Measurements from ENCODE around the gene KLRB1. TPM values are rescaled to one million over a fixed set of nuclear protein-coding genes. Genes with fewer than 3 reads are reported as not detected.
"Not testable (repeated sequence)": the region's sequence is repeated elsewhere in the genome, so short reads cannot be mapped to it uniquely, and the experiment has no call there.

Gene KLRB1
- total RNA-seq, 1 donor from 2014 or later: not detected

DNA sequence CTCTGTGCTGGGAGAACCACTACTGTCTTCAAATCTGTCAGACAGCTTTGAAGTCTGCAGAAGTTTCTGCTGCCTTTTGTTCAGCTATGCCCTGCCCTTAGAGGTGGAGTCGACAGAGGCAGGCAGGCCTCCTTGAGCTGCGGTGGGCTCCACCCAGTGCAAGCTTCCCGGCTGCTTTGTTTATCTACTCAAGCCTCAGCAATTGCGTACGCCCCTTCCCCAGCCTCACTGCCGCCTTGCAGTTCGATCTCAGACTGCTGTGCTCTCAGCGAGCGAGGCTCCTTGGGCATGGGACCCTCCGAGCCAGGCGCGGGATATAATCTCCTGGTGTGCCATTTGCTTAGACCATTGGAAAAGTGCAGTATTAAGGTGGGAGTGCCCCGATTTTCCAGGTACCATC is 25.1 kb upstream of the KLRB1 start:
- Mint-ChIP-seq H3K27ac (no peak overlapping the region), H3K27me3 (peaks cover 5% of the 10 kb centered on the region), H3K36me3 (peaks cover 24% of the 10 kb centered on the region), H3K4me1 (ENCODE audit: unreplicated experiment) (no peaks in the 10 kb centered on the region), H3K4me3 (no peak overlapping the region), H3K9me3 (peaks cover 9% of the 10 kb centered on the region)
- TF ChIP-seq, protein P1, sequence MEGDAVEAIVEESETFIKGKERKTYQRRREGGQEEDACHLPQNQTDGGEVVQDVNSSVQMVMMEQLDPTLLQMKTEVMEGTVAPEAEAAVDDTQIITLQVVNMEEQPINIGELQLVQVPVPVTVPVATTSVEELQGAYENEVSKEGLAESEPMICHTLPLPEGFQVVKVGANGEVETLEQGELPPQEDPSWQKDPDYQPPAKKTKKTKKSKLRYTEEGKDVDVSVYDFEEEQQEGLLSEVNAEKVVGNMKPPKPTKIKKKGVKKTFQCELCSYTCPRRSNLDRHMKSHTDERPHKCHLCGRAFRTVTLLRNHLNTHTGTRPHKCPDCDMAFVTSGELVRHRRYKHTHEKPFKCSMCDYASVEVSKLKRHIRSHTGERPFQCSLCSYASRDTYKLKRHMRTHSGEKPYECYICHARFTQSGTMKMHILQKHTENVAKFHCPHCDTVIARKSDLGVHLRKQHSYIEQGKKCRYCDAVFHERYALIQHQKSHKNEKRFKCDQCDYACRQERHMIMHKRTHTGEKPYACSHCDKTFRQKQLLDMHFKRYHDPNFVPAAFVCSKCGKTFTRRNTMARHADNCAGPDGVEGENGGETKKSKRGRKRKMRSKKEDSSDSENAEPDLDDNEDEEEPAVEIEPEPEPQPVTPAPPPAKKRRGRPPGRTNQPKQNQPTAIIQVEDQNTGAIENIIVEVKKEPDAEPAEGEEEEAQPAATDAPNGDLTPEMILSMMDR (conservative IDR thresholded peaks at IDR 0.05): no peak
- DNase-seq (ENCODE audit: extremely low spot score, unreplicated experiment): no peak

DNA sequence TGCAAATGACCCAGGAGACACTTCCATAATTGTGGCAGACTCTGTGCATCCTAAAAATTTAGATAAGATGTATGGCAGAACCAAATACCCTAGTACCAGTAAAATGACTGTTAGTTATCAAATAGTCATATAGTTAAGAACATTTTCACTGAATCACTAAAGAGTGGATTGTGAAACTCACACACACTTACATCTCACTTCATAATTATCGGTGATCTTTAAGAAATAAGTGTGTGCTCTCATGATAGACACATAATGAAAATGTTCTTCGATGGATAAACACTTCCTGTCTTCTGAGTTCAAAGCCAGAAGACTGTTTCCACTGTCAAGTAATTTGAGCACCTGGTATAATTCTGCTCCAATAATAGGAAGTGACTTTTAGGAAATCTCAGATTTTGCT is 19.1 kb upstream of the KLRB1 start:
- Mint-ChIP-seq H3K4me1 (ENCODE audit: unreplicated experiment) (no peaks in the 10 kb centered on the region), H3K36me3 (peaks cover 20% of the 10 kb centered on the region), H3K9me3 (peaks cover 4% of the 10 kb centered on the region), H3K27me3 (no peaks in the 10 kb centered on the region), H3K4me3 (no peak overlapping the region), H3K27ac (no peak overlapping the region)
- no peak for DNase-seq (ENCODE audit: extremely low spot score, unreplicated experiment)
- TF ChIP-seq, protein P1 (conservative IDR thresholded peaks at IDR 0.05): no peak

DNA sequence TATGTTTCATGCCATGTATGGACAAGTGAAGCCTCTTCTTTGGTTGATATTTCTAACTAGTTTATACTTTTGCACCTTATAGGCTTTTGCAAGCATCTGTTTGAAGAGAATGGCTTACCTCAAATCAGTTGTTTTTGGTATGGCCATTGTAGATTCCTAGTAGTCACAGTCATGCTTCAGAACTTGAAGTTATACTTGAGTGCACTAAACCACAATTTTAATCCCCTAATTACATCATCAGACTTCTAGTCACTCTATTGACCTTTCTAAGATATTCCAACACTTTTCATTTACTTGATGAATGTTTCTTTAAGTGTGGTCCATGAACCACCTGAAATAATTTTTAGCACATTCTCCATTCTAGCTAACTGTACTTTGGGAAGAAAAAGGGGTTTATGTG is 18.6 kb upstream of the KLRB1 start:
- TF ChIP-seq, protein P1 (conservative IDR thresholded peaks at IDR 0.05): no peak
- no peaks in the 10 kb centered on the region for H3K4me1 Mint-ChIP-seq (ENCODE audit: unreplicated experiment)
- peaks cover 4% of the 10 kb centered on the region for H3K9me3 Mint-ChIP-seq
- no peaks in the 10 kb centered on the region for H3K27me3 Mint-ChIP-seq
- DNase-seq (ENCODE audit: extremely low spot score, unreplicated experiment): no peak
- H3K4me3 Mint-ChIP-seq: no peak overlapping the region
- H3K36me3 Mint-ChIP-seq: peaks cover 20% of the 10 kb centered on the region
- H3K27ac Mint-ChIP-seq: no peak overlapping the region

DNA sequence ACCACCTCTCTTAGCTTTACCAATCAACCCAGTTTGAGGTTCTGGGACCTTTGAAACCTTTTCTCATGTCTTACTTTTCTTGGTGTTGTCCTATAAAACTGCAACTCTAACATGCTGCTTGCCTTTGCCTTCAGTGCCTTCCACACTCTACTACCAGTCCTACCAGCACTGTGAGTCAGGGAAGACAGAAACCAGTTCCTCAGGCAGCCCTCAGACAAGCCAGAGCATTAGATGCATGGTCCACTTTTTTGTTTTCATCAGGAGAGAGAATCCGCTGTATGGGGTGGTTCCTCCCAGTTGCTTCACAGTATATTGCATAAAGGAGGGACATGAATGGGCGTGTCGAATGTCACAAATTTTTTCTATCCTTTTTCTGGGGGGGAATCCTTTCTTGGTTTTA is 17.3 kb upstream of the KLRB1 start:
- H3K27ac Mint-ChIP-seq: no peak overlapping the region
- H3K9me3 Mint-ChIP-seq: peaks cover 4% of the 10 kb centered on the region
- H3K27me3 Mint-ChIP-seq: no peaks in the 10 kb centered on the region
- no peaks in the 10 kb centered on the region for H3K4me1 Mint-ChIP-seq (ENCODE audit: unreplicated experiment)
- DNase-seq (ENCODE audit: extremely low spot score, unreplicated experiment): no peak
- H3K4me3 Mint-ChIP-seq: no peak overlapping the region
- TF ChIP-seq, protein P1 (conservative IDR thresholded peaks at IDR 0.05): no peak
- H3K36me3 Mint-ChIP-seq: peaks cover 16% of the 10 kb centered on the region

DNA sequence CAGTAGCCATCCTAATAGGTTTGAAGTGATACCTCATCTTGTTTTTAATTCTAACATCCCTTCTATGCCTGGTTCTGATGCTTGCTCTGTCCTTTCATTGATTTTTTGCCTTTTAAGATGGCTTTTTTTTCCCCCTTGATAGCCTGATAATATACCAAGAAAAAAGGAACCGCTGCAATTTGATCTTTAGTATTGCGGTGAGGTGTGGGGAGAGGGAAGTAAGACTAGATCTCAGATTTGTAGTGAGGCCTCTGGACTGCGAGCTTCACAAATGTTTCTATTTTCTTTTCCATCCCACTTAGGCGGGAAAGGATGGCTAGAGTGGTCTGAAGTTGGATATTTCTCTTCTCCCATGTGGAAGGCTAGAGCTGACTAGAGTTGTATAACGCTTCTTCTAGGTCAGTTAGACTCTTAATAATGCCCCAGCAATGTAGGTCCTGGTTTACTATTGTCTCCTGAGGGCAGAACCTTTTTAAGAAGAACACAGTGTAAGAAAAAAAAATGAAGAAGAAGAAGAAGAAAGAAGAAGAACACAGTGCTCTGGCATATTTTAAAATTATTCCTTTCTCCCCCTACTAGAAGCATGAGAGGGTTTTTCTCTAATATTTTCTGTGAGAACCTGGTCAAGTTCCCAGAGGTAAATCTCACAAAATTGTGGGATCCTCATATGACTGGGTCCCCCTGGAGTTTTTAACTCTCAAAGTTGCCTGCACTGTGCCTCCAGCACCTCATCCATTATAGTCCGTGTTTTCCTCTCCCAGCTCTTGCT is 11.9 kb upstream of the KLRB1 start:
- no peak for DNase-seq (ENCODE audit: extremely low spot score, unreplicated experiment)
- no peaks in the 10 kb centered on the region for H3K4me1 Mint-ChIP-seq (ENCODE audit: unreplicated experiment)

DNA sequence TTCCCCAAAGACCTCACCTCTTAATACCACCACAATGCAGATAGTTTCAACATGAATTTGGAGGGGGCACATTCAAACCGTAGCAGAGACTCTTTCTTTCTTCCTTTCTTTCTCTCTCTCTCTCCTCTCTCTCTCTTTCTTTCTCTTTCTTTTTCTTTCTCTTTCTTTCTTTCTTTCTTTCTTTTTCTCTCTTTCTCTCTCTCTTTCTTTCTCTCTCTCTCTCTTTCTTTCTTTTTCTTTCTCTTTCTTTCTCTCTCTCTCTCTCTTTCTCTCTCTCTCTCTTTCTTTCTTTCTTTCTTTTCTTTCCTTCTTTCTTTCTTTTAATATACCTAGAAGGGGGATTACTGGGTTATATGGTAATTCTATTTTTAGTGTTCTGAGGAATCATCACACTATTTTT is 11.2 kb upstream of the KLRB1 start:
- H3K4me1 Mint-ChIP-seq (ENCODE audit: unreplicated experiment): not testable (repeated sequence)

More for the DNA sequence above, 11.9 kb upstream of the KLRB1 start:
- H3K27ac Mint-ChIP-seq: no peak overlapping the region
- no peaks in the 10 kb centered on the region for H3K9me3 Mint-ChIP-seq
- no peaks in the 10 kb centered on the region for H3K27me3 Mint-ChIP-seq
- TF ChIP-seq, protein P1 (conservative IDR thresholded peaks at IDR 0.05): no peak
- H3K4me3 Mint-ChIP-seq: no peak overlapping the region
- peaks cover 15% of the 10 kb centered on the region for H3K36me3 Mint-ChIP-seq

More for the DNA sequence above, 11.2 kb upstream of the KLRB1 start:
- not testable (repeated sequence) for DNase-seq (ENCODE audit: extremely low spot score, unreplicated experiment); H3K9me3 Mint-ChIP-seq; H3K27ac Mint-ChIP-seq; H3K4me3 Mint-ChIP-seq; H3K27me3 Mint-ChIP-seq
- H3K36me3 Mint-ChIP-seq: peaks cover 10% of the 10 kb centered on the region

All from type B pancreatic cell (in vitro differentiated cells).